NCI-H2107 treated with DMSO at 0.1 percent for 48 hours (cell line): ENCODE measurements around the gene DCLK3.

Source experiments
- DNase-seq: peaks from one replicate; lab custom pipeline; 2025; ENCODE audit not compliant: unreplicated experiment; lab: John Stamatoyannopoulos, UW

DCLK3 gene

GRCh38 chr3:36769926-36770325, 5.6 kb upstream of the DCLK3 start:
- DNase-seq, result no peak

GRCh38 chr3:36765104-36765503, 751 bp upstream of the DCLK3 start:
- DNase-seq, result no peak

- DNase-seq, result no peak
These were observed 318 bp upstream of the DCLK3 start for GRCh38 chr3:36764704-36765038.

DNA sequence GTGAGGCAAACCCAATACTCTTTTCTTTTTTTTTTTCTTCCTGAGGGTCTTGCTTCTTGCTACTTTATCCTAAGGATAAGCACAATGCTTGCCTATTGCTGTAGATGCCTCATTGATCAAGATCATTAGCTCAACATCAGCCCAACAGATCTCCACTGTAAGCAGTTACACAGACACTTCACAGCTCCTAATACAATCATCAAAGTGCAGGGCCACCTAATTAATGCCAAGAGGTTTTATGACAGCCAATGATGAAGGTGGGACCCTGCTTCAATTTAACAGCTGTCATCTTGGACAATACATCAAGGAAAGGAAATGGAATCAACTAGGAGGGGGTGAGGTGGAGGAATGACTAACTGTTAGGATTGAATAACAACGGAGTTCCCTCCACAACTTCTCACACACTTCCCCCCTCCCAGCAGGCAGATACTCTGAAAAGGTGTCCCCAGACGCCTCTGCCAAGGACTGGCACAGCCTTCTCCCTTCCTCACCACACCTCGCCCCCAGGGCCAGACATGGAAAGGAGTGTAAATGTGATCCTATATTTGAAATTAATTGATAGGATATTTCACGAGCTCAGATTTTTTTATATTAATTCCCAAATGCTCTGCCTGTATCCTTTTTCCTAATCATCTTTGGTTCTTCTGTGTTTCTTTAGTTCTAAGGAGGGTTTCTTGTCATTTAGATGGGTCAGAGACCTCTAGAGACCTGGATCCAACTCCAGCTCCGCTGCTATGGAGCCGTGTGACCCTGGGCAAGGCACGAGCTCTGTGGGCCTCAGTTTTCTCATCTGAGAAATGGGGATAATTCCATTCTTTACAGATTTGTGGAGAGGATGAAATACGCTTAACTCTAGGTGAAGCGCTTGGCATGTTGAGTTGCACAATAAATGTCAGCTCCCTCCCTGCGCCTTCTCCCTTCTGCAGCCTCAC, 1.2 kb downstream of the DCLK3 start:
- no peak for DNase-seq

- no peak for DNase-seq
These were observed 2.6 kb downstream of the DCLK3 start for GRCh38 chr3:36761779-36762178.

DNA sequence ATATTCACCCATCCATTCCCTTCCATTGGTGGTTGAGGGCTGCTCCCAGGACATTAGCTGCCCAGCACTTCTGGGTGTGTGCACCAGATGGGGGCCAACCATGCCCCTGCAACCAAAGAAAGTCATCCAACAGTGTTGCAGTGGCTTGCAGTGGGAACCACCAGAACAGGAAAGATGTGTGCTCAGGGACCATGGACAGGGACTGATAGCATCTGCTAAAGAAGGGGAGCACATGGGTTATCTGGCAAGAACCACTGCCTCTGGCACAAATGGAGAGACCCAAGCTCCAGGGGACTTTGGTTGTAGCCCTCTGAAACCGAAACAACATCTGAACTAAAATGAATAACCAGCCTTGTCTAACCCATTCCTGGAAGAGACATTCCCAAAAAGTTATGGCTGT, 8.1 kb downstream of the DCLK3 start:
- DNase-seq, result no peak

- no peak for DNase-seq
These were observed 13.0 kb downstream of the DCLK3 start for GRCh38 chr3:36751326-36751725.

DNA sequence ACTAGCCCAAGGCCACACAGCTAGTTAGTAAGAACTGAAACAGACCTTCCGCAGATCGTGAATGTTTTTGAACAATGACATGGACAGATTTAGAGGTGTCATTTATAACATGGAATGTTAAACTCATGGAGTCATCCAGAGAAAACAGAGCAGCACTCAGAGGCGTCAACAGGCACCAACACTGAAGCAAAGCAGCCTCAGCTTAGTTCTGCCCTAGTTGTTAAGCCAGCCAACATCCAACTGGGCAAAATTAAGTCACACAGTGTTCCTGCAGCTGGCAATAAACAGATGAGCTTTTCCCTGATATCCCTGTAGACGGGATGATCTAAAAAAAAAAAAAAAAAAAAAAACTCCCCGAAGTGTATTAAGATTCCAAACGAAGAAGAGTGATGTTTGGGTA, 13.6 kb downstream of the DCLK3 start:
- no peak for DNase-seq

- DNase-seq, result no peak
These were observed 19.6 kb downstream of the DCLK3 start for GRCh38 chr3:36744763-36745162.

GRCh38 chr3:36743826-36744225, 20.5 kb downstream of the DCLK3 start:
- no peak for DNase-seq

GRCh38 chr3:36741285-36741684, 23.1 kb downstream of the DCLK3 start:
- DNase-seq, result no peak

DNA sequence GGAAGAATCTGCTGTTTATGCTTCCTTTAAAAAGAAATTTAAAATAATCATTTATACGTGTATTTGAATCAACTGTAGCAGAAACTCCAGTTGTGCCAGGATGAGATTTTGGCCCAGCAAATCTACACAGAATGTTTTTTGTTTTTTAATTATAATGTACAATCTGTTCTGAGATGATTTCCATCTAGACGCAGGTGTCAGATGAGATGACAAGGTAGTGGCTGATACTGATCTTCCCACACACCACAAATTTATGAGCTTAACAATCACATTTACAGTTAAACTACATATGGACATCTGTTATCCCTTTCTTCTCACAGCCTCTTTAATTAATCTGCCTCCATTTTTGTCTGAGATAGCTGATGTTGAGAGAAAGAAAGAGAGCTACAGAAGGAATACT, 23.6 kb downstream of the DCLK3 start:
- DNase-seq, result no peak

GRCh38 chr3:36738702-36739101, 25.7 kb downstream of the DCLK3 start:
- DNase-seq, result no peak

GRCh38 chr3:36736301-36736700, 28.1 kb downstream of the DCLK3 start:
- DNase-seq, result no peak

GRCh38 chr3:36734742-36735141, 29.6 kb downstream of the DCLK3 start:
- no peak for DNase-seq

GRCh38 chr3:36733723-36734122, 30.6 kb downstream of the DCLK3 start:
- no peak for DNase-seq

GRCh38 chr3:36733162-36733696, 31.1 kb downstream of the DCLK3 start:
- no peak for DNase-seq

DNA sequence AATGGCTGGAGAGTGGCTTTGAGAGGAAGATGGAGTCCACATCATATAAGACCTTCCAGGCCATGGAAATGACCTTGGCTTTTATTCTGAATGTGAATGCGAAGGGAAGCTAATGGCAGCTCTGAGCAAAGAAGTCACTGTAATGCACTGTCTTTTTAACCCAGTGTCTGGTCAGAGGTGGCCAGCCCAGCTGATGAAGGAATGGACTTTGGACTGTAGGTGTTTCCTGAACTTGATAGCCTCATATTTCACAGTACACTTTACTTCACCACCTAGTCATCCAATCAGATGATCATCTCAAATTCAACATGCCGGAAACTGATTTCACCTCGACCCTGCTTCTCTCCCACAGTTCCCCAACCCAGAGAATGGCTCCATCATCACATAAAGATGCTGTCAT, 33.4 kb downstream of the DCLK3 start:
- no peak for DNase-seq

DNA sequence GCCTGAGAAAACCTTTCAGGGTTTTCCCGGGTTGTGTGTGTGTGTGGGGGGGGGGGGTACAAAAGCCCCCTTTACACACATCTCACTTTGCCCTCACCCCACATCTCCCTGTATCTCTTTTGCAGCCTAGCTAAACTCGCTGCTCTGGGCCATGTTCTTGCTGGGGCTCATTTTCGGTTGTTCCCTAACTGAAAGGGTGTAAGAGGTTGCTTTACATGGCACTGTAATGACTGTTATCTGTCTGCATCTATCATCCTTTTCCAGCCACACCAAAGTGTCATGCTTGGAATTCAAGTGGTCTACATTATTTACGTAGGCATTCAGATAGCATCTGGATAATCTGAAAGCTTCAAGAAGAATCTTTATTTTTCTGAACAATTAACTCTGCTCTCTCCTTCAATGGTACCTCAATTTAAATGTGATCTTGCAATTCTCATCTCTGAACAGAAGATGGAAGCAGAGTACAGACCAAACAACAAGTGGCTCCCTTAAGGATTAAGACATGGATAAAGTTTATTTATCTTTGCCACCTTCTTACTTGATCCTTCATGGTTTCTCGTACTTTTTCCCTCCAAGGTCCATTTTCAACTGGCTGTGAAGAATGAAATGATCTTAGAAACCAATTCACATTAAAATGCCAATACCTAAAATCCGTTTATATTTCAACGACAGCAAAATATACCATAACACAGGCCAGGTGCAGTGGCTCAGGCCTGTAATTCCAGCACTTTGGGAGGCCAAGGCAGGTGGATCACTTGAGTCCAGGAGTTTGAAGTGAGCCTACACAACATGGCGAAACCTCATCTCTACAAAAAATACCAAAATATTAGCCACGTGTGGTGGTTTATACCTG, 34.9 kb downstream of the DCLK3 start:
- DNase-seq, result peak; percentile 6

GRCh38 chr3:36714343-36715086, 49.8 kb downstream of the DCLK3 start:
- DNase-seq, result no peak

- no peak for DNase-seq
These were observed 50.4 kb downstream of the DCLK3 start for GRCh38 chr3:36713904-36714303.
